NCI-H69 (cell line): ENCODE data around the gene CREG2.

Experiments
- DNase-seq: peaks from one replicate; lab custom pipeline; 2025; lab: John Stamatoyannopoulos, UW

CREG2 gene

DNA sequence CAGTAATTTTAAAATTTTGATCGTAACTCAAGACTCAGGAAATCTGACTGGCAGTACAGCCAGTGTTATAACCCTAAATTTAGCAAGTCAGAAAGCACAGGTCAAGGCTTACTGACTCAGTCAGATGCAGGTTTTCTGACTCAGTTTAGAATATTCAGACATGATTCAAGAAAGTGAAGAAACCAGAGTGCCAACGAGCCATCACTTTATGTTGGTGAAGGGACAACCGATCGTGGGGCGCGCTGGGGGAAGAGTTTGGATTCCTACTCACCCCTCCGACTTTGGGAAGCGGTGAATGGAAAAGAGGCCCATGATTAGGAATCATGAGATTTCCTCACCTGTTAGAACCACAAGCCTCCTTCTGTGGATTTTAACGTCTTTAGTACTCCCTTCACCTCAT lies 79.8 kb downstream of the CREG2 start:
- DNase-seq: no peak

DNA sequence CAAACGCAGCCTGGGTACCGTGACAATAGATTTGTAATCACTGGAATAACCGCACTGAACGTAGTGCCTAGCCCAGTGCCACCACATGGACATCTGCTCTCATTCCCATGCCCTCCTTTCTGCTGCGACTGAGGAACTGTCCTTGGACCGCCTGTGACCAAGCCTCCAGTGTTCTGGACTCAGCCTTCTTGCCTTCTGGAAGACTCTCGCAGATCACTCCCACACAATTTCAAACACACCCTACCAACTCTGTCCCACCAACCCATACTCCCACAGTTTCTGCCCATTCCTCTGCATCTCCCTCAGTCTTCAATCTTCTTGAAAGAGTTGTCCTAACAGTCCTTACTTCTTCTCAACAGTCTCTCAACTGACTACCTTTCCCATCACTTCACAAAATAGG lies 80.9 kb downstream of the CREG2 start:
- DNase-seq: no peak

DNA sequence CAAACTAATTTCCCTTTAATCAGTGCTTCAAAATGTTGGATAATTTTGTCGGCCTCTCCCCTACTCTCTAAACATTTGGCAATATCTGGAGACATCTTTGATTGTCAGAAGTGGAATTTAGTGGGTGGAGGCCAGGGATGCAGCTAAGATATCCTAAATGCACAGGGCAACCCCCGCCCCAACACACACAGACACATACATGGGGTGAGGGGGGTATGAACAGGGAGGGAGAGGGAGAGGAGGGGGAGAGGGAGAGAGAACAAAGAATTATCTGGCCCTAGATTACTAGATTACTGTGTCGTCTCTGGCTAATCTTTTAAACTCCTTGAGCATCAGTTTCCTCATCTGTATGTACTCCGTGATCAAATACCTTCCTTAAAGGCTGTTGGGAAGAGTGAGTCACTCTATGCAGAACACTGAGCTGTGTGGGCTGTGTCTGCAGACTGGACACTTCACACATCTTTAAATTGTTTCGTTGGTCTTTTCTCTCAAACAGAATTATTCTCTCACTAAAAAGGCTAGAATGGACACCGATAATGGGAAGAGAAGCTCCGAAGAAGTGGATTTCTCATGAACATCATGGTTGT lies 81.7 kb downstream of the CREG2 start:
- DNase-seq: no peak

- DNase-seq: no peak
These were observed 82.3 kb downstream of the CREG2 start for GRCh38 chr2:101305035-101305434.

GRCh38 chr2:101303688-101304087 lies 83.6 kb downstream of the CREG2 start:
- no peak for DNase-seq

DNA sequence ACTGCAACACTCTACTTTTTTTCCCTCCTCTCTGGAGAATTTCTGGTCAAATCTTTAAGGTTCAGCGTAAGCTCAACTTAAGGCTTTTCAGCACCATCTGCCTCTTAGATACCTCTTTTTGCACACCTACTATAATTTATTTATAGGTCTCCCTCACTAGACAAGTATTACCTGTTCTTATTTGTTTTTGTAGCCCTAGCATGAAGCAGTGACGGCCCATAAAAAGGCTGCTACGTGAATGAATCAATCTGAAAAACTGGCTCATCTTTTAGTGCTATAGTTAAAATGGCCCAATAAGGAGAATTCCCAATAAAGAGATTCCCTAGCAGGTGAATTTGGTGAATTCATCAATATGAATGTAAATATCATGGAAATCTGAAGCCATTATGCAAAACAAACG lies 85.3 kb downstream of the CREG2 start:
- DNase-seq: no peak

DNA sequence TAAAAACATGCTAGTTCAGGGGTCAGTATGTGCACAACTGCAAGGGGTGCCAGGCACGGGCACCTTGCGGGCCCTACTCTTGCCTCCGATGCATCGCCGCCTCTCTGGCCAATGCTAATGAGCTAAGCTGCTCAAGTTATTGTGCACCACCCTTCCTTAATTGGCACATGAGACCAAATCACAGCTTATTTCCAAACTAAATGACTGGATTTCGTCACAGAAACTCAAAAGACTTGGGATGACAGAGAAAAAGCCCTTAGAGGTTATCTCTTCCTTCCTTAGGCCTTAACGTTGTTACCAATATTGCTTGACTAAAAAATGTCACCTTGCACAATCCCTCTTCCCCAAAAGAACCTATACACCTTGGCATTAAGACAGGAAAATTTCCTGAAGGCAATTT lies 86.5 kb downstream of the CREG2 start:
- DNase-seq: no peak

- no peak for DNase-seq
These were observed 87.1 kb downstream of the CREG2 start for GRCh38 chr2:101300164-101300563.

DNA sequence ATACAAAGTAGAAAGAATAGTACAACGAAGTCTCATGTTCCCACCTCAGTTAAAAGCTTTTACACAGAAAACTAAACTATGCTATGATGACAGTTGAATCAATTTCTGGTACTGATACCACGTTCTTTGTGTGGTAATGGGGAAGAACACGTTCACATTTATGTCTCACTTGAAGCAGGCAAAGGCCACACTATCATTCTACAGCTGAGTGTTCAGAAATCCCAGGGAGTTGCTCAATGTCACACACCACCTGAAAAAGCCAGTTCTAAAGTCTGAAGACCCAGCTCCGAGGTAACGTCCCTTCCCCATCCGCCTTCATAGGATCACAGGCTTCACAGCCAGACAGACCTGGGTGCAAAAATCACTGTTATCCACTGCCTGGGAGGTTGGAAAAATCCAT lies 87.7 kb downstream of the CREG2 start:
- no peak for DNase-seq

- DNase-seq: no peak
These were observed 89.9 kb downstream of the CREG2 start for GRCh38 chr2:101297383-101297782.

DNA sequence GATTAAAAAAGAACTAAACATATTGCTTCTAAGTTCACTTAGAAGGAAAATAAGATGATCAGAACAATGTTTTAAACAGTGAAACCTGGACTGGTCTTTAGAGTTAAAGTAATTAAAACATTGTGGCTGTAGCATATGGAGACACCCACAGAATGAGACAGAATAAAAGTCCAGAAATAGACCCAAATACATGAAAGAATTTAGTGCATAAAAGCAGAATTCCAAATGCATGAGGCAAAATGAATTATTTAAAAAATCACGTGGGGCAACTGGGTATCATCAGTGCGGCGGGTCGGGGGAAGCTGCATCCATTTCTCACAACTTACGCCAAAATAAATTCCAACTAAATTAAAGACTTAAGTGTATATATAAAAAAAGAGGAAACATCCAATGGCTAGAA lies 90.9 kb downstream of the CREG2 start:
- no peak for DNase-seq

DNA sequence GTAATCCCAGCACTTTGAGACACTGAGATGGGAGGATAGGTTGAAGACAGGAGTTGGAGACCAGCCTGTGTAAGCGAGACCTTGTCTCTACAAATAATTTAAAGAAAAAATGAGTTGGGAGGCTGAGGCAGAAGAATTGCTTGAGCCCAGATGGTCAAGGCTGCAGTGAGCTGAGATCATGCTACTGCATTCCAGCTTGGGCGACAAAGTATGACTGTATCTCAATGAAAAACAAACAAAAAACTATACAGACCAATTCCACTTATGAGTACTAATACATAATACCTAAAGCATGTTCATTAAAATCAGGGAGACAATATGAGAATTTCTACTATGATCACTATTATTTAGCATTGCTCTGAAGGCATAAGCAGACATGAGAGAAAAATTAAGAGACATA lies 91.4 kb downstream of the CREG2 start:
- no peak for DNase-seq
